Osteocyte (in vitro differentiated cells): ENCODE results near the gene HOMEZ. TPM values are rescaled to one million over a fixed set of nuclear protein-coding genes. Genes with fewer than 3 reads are reported as not detected.
"Not testable (repeated sequence)": the region's sequence is repeated elsewhere in the genome, so short reads cannot be mapped to it uniquely, and the experiment has no call there.

Source experiments
- DNase-seq: peaks from one replicate; pipeline ENCODE4 v3.0.0; 2021; ENCODE audit warnings: mixed read lengths; ENCODE audit not compliant: unreplicated experiment; ENCODE audit errors: extremely low spot score
- H3K27ac Mint-ChIP-seq: one replicate; pipeline ENCODE4 v1.8.0; 2021; ENCODE audit warnings: mild to moderate bottlenecking, mixed read lengths; ENCODE audit not compliant: unreplicated experiment
- H3K27me3 Mint-ChIP-seq: one replicate; pipeline ENCODE4 v1.8.0; 2021; ENCODE audit warnings: mixed read lengths; ENCODE audit not compliant: unreplicated experiment
- H3K36me3 Mint-ChIP-seq: one replicate; pipeline ENCODE4 v1.8.0; 2021; ENCODE audit warnings: mixed read lengths; ENCODE audit not compliant: unreplicated experiment
- H3K4me1 Mint-ChIP-seq: one replicate; pipeline ENCODE4 v1.8.0; 2021; ENCODE audit warnings: mixed read lengths; ENCODE audit not compliant: unreplicated experiment
- H3K4me3 Mint-ChIP-seq: one replicate; pipeline ENCODE4 v1.8.0; 2021; ENCODE audit warnings: mild to moderate bottlenecking, moderate library complexity, mixed read lengths; ENCODE audit not compliant: unreplicated experiment
- H3K9me3 Mint-ChIP-seq: one replicate; pipeline ENCODE4 v1.8.0; 2021; ENCODE audit warnings: mixed read lengths; ENCODE audit not compliant: unreplicated experiment
- CTCF ChIP-seq: fragments of 200-600 bp; sonication (generic); IDR thresholded peaks from 2 replicates; pipeline ENCODE4 v1.5.0; 2021; ENCODE audit warnings: antibody characterized with exemption, mild to moderate bottlenecking, moderate library complexity
- total RNA-seq: library from RNA; stranded (reverse); gene quantifications from 2 replicates; pipeline ENCODE4 v1.2.1, GENCODE V29; 2021

HOMEZ gene
- total RNA-seq, 1 donor from 2014 or later: 8.4 TPM

- Mint-ChIP-seq H3K27ac (no peak overlapping the region), H3K36me3 (no peaks in the 10 kb centered on the region), H3K9me3 (peaks cover 16% of the 10 kb centered on the region), H3K27me3 (peaks cover 30% of the 10 kb centered on the region), H3K4me3 (no peak overlapping the region), H3K4me1 (no peaks in the 10 kb centered on the region)
- DNase-seq: no peak
- TF ChIP-seq CTCF: no peak
Measured at GRCh38 chr14:23227566-23227965, 58.4 kb downstream of the HOMEZ start.

- not testable (repeated sequence) for H3K36me3 Mint-ChIP-seq, H3K27ac Mint-ChIP-seq, H3K4me1 Mint-ChIP-seq, H3K4me3 Mint-ChIP-seq, DNase-seq
- H3K27me3 Mint-ChIP-seq: peaks cover 47% of the 10 kb centered on the region
- H3K9me3 Mint-ChIP-seq: peaks cover 16% of the 10 kb centered on the region
Measured at GRCh38 chr14:23224958-23225357, 61.0 kb downstream of the HOMEZ start.

Other genes with a start within 250 kb of the HOMEZ start
- not detected in 2 replicates for gene PSMB11, start 243.9 kb downstream of the HOMEZ start, total RNA-seq
- gene CDH24, start 228.6 kb downstream of the HOMEZ start, total RNA-seq: 13.3 and 13.7 TPM in 2 replicates
- gene ACIN1, start 191.0 kb downstream of the HOMEZ start, total RNA-seq: 219 and 241 TPM in 2 replicates
- gene C14orf119, start 190.6 kb downstream of the HOMEZ start, total RNA-seq: 51.8 and 61.3 TPM in 2 replicates
- not detected in 2 replicates for gene CIROP, start 181.1 kb downstream of the HOMEZ start, total RNA-seq
- gene CEBPE, start 166.9 kb downstream of the HOMEZ start, total RNA-seq: not detected in 2 replicates
- 0.52 and 0.75 TPM in 2 replicates for gene SLC7A8, start 102.5 kb downstream of the HOMEZ start, total RNA-seq
- not detected in 2 replicates for gene RNF212B, start 48.2 kb downstream of the HOMEZ start, total RNA-seq
- gene PPP1R3E, start 16.7 kb upstream of the HOMEZ start, total RNA-seq: 15.3 and 19.2 TPM in 2 replicates
- 21.6 and 27.9 TPM in 2 replicates for gene BCL2L2, start 20.7 kb upstream of the HOMEZ start, total RNA-seq
- gene PABPN1, start 35.3 kb upstream of the HOMEZ start, total RNA-seq: 175 and 183 TPM in 2 replicates
- 36.4 and 42.7 TPM in 2 replicates for gene SLC22A17, start 66.8 kb upstream of the HOMEZ start, total RNA-seq
- 30.5 and 31.9 TPM in 2 replicates for gene EFS, start 79.0 kb upstream of the HOMEZ start, total RNA-seq
- gene IL25, start 86.7 kb upstream of the HOMEZ start, total RNA-seq: not detected in 2 replicates
- not detected in 2 replicates for gene CMTM5, start 90.9 kb upstream of the HOMEZ start, total RNA-seq
- not detected in 2 replicates for gene MYH6, start 122.1 kb upstream of the HOMEZ start, total RNA-seq
- not detected in 2 replicates for gene MYH7, start 149.5 kb upstream of the HOMEZ start, total RNA-seq
- gene NGDN, start 183.6 kb upstream of the HOMEZ start, total RNA-seq: 32.3 and 34.6 TPM in 2 replicates